Trophoblast cell (in vitro differentiated cells and primary cell): Measurements from ENCODE around the gene TMEM150C.

Experiments
- DNase-seq, 2 donors: peaks; one replicate each; pipeline ENCODE4 v3.0.0-alpha.2; 2016
- H2AFZ ChIP-seq: 2 replicates; pipeline ENCODE4 v1.6.1; 2013; ENCODE audit warnings: low read length, moderate library complexity, mild to moderate bottlenecking; ENCODE audit not compliant: insufficient read depth, poor library complexity
- H2AK5ac ChIP-seq: 2 replicates; pipeline ENCODE4 v1.6.1; 2013; ENCODE audit warnings: mild to moderate bottlenecking, low read length
- H2BK120ac ChIP-seq: 2 replicates; pipeline ENCODE4 v1.6.1; 2013; ENCODE audit warnings: low read length, mild to moderate bottlenecking, moderate library complexity; ENCODE audit not compliant: insufficient read depth, poor library complexity
- H2BK12ac ChIP-seq: 2 replicates; pipeline ENCODE4 v1.6.1; 2013; ENCODE audit warnings: mild to moderate bottlenecking, low read length, moderate library complexity
- H2BK5ac ChIP-seq: 2 replicates; pipeline ENCODE4 v1.6.1; 2013; ENCODE audit warnings: low read length, low read depth, moderate library complexity, mild to moderate bottlenecking; ENCODE audit not compliant: poor library complexity
- H3K14ac ChIP-seq: 2 replicates; pipeline ENCODE4 v1.6.1; 2013; ENCODE audit warnings: mild to moderate bottlenecking, low read length
- H3K18ac ChIP-seq: 2 replicates; pipeline ENCODE4 v1.6.1; 2013; ENCODE audit warnings: mild to moderate bottlenecking, low read length
- H3K23ac ChIP-seq: 2 replicates; pipeline ENCODE4 v1.6.1; 2013; ENCODE audit warnings: low read length
- H3K27ac ChIP-seq: 2 replicates; pipeline ENCODE4 v1.5.1; 2013; ENCODE audit warnings: low read depth, mild to moderate bottlenecking, inconsistent platforms, low read length, moderate library complexity
- H3K27me3 ChIP-seq: 2 replicates; pipeline ENCODE4 v1.6.1; 2013; ENCODE audit warnings: inconsistent platforms, mild to moderate bottlenecking, low read length, moderate library complexity; ENCODE audit not compliant: insufficient read depth
- H3K36me3 ChIP-seq, 2 experiments: 1 replicate in 1 of 2; 2 replicates in 1 of 2; pipeline ENCODE4 v1.6.1; 2013; ENCODE audit warnings: low read length in 2 of 2, mild to moderate bottlenecking in 2 of 2, moderate library complexity in 1 of 2; ENCODE audit not compliant: insufficient read depth in 2 of 2, control insufficient read depth in 1 of 2
- H3K4ac ChIP-seq: 2 replicates; pipeline ENCODE4 v1.6.1; 2013; ENCODE audit warnings: low read depth, mild to moderate bottlenecking, low read length, moderate library complexity
- H3K4me1 ChIP-seq, 2 experiments: 1 replicate in 1 of 2; 2 replicates in 1 of 2; pipeline ENCODE4 v1.6.1; 2013; ENCODE audit warnings: low read length in 2 of 2, mild to moderate bottlenecking in 2 of 2, moderate library complexity in 1 of 2; ENCODE audit not compliant: insufficient read depth in 2 of 2, control insufficient read depth in 1 of 2
- H3K4me2 ChIP-seq: 2 replicates; pipeline ENCODE4 v1.6.1; 2013; ENCODE audit warnings: inconsistent platforms, mild to moderate bottlenecking, low read length, moderate library complexity
- H3K4me3 ChIP-seq: 2 replicates; pipeline ENCODE4 v1.5.1; 2013; ENCODE audit warnings: mild to moderate bottlenecking, low read depth, low read length, inconsistent platforms
- H3K79me1 ChIP-seq: one replicate; pipeline ENCODE4 v1.6.1; 2013; ENCODE audit warnings: low read length
- H3K79me2 ChIP-seq: 2 replicates; pipeline ENCODE4 v1.6.1; 2013; ENCODE audit warnings: low read length, mild to moderate bottlenecking; ENCODE audit not compliant: control insufficient read depth, insufficient read depth, poor library complexity
- H3K9ac ChIP-seq: 2 replicates; pipeline ENCODE4 v1.6.1; 2013; ENCODE audit warnings: mild to moderate bottlenecking, low read length
- H3K9me3 ChIP-seq: 2 replicates; pipeline ENCODE4 v1.6.1; 2013; ENCODE audit warnings: low read depth, mild to moderate bottlenecking, control low read depth, inconsistent platforms, low read length; ENCODE audit not compliant: insufficient read depth
- H4K12ac ChIP-seq: 2 replicates; pipeline ENCODE4 v1.6.1; 2013; ENCODE audit warnings: low read depth, mild to moderate bottlenecking, low read length, moderate library complexity
- H4K8ac ChIP-seq: 2 replicates; pipeline ENCODE4 v1.6.1; 2013; ENCODE audit warnings: low read depth, mild to moderate bottlenecking, low read length, moderate library complexity
- H4K91ac ChIP-seq: one replicate; pipeline ENCODE4 v1.6.1; 2013; ENCODE audit warnings: low read depth, mild to moderate bottlenecking, low read length, moderate library complexity
- WGBS: extraction: QIAGEN DNeasy Blood & Tissue Kit; methylation state at CpG from one replicate; pipeline ENCODE4 v1.1.7; 2013; ENCODE audit warnings: missing lambda C conversion rate; ENCODE audit not compliant: insufficient read length, insufficient coverage; ENCODE audit errors: extremely low coverage; 5-methylcytosine and 5-hydroxymethylcytosine counted together

Gene TMEM150C

GRCh38 chr4:82588771-82589270, 27.0 kb upstream of the TMEM150C start:
- no peak overlapping the region for H2AFZ ChIP-seq
- peaks cover 2% of the 10 kb centered on the region for H3K79me1 ChIP-seq
- H3K4ac ChIP-seq: no peak overlapping the region
- no peak overlapping the region for H4K12ac ChIP-seq
- WGBS: no CpG with 5 or more reads among the region's 2 CpGs
- H3K4me2 ChIP-seq: no peak overlapping the region
- no peak overlapping the region for H3K27ac ChIP-seq
- no peak overlapping the region for H3K9ac ChIP-seq
- H3K23ac ChIP-seq: no peak overlapping the region
- H3K79me2 ChIP-seq: peaks cover under 1% of the 10 kb centered on the region
- no peak overlapping the region for H2BK120ac ChIP-seq
- H2BK12ac ChIP-seq: no peak overlapping the region
- H2AK5ac ChIP-seq: no peak overlapping the region
- H3K27me3 ChIP-seq: no peaks in the 10 kb centered on the region
- no peak overlapping the region for H3K4me3 ChIP-seq
- H4K91ac ChIP-seq: no peak overlapping the region
- peak; percentile 87 to 98 for DNase-seq
- H3K36me3 ChIP-seq: no peaks in the 10 kb centered on the region
- H3K18ac ChIP-seq: no peak overlapping the region
- H4K8ac ChIP-seq: no peak overlapping the region
- H3K4me1 ChIP-seq: peaks cover 5 to 10% of the 10 kb centered on the region in 2 experiments
- H3K9me3 ChIP-seq: no peaks in the 10 kb centered on the region
- no peak overlapping the region for H3K14ac ChIP-seq
- no peak overlapping the region for H2BK5ac ChIP-seq

- H3K23ac ChIP-seq: no peak overlapping the region
- no peak overlapping the region for H2AK5ac ChIP-seq
- no CpG with 5 or more reads among the region's 8 CpGs for WGBS
Observed at GRCh38 chr4:82587826-82588540, 26.2 kb upstream of the TMEM150C start.

GRCh38 chr4:82585690-82586435, 24.1 kb upstream of the TMEM150C start:
- Histone ChIP-seq H3K9me3 (no peaks in the 10 kb centered on the region), H3K79me1 (peaks cover 2% of the 10 kb centered on the region), H3K27me3 (no peaks in the 10 kb centered on the region), H4K8ac (no peak overlapping the region), H3K9ac (no peak overlapping the region), H2BK5ac (no peak overlapping the region), H3K4me3 (no peak overlapping the region), H2AFZ (no peak overlapping the region), H2BK120ac (no peak overlapping the region), H2AK5ac (no peak overlapping the region), H3K18ac (no peak overlapping the region), H2BK12ac (no peak overlapping the region), H3K14ac (no peak overlapping the region), H4K12ac (no peak overlapping the region), H4K91ac (no peak overlapping the region), H3K27ac (no peak overlapping the region), H3K4me2 (no peak overlapping the region), H3K79me2 (no peaks in the 10 kb centered on the region), H3K4ac (no peak overlapping the region), H3K4me1 (peaks cover 4 to 7% of the 10 kb centered on the region in 2 experiments), H3K23ac (no peak overlapping the region), H3K36me3 (no peaks in the 10 kb centered on the region)
- DNase-seq: peak in 1 of 2 donors; percentile 46
- WGBS: no CpG with 5 or more reads among the region's 8 CpGs

More at GRCh38 chr4:82587826-82588540, 26.2 kb upstream of the TMEM150C start:
- H3K9ac ChIP-seq: no peak overlapping the region
- H3K79me1 ChIP-seq: peaks cover 2% of the 10 kb centered on the region
- no peak overlapping the region for H3K4ac ChIP-seq
- H4K91ac ChIP-seq: no peak overlapping the region
- no peak overlapping the region for H3K14ac ChIP-seq
- no peak overlapping the region for H2AFZ ChIP-seq
- no peaks in the 10 kb centered on the region for H3K9me3 ChIP-seq
- no peak overlapping the region for H3K4me3 ChIP-seq
- DNase-seq: no peak
- no peak overlapping the region for H4K12ac ChIP-seq
- no peak overlapping the region for H4K8ac ChIP-seq
- no peaks in the 10 kb centered on the region for H3K79me2 ChIP-seq
- no peak overlapping the region for H2BK12ac ChIP-seq
- H3K27ac ChIP-seq: peak overlapping the region; percentile 1
- H3K27me3 ChIP-seq: no peaks in the 10 kb centered on the region
- no peak overlapping the region for H2BK5ac ChIP-seq
- no peak overlapping the region for H3K18ac ChIP-seq
- H3K4me1 ChIP-seq: peaks cover 4 to 7% of the 10 kb centered on the region in 2 experiments
- no peaks in the 10 kb centered on the region for H3K36me3 ChIP-seq
- H3K4me2 ChIP-seq: no peak overlapping the region
- H2BK120ac ChIP-seq: no peak overlapping the region

- no CpG with 5 or more reads among the region's 3 CpGs for WGBS
- DNase-seq: no peak
- H4K8ac ChIP-seq: no peak overlapping the region
- no peak overlapping the region for H4K91ac ChIP-seq
- H3K4me1 ChIP-seq: peaks cover 4 to 7% of the 10 kb centered on the region in 2 experiments
- H2AK5ac ChIP-seq: no peak overlapping the region
- no peak overlapping the region for H2AFZ ChIP-seq
- no peak overlapping the region for H2BK120ac ChIP-seq
- no peak overlapping the region for H2BK12ac ChIP-seq
- no peak overlapping the region for H3K27ac ChIP-seq
- no peaks in the 10 kb centered on the region for H3K79me2 ChIP-seq
- no peak overlapping the region for H2BK5ac ChIP-seq
- no peaks in the 10 kb centered on the region for H3K27me3 ChIP-seq
- no peaks in the 10 kb centered on the region for H3K36me3 ChIP-seq
- H3K9ac ChIP-seq: no peak overlapping the region
- no peak overlapping the region for H3K23ac ChIP-seq
- H3K4me3 ChIP-seq: no peak overlapping the region
- no peak overlapping the region for H3K4me2 ChIP-seq
- no peaks in the 10 kb centered on the region for H3K9me3 ChIP-seq
- H3K79me1 ChIP-seq: peaks cover 2% of the 10 kb centered on the region
- no peak overlapping the region for H3K14ac ChIP-seq
- no peak overlapping the region for H3K4ac ChIP-seq
- no peak overlapping the region for H4K12ac ChIP-seq
- no peak overlapping the region for H3K18ac ChIP-seq
Observed at GRCh38 chr4:82584931-82585330, 23.1 kb upstream of the TMEM150C start.
